Stomach smooth muscle (tissue), 2 donors: ENCODE data around the gene PLD1.
"Not testable (repeated sequence)": the region's sequence is repeated elsewhere in the genome, so short reads cannot be mapped to it uniquely, and the experiment has no call there.

Experiments used
- H3K27ac ChIP-seq: one replicate; pipeline ENCODE4 v1.7.0; 2013; ENCODE audit warnings: mild to moderate bottlenecking, low read length, inconsistent platforms
- H3K27me3 ChIP-seq, 2 donors: one replicate each; pipeline ENCODE4 v1.7.0; 2013; ENCODE audit warnings: low read length in 2 of 2; ENCODE audit not compliant: insufficient read depth in 2 of 2, control insufficient read depth in 1 of 2
- H3K36me3 ChIP-seq, 2 donors: one replicate each; pipeline ENCODE4 v1.7.0; 2013; ENCODE audit warnings: low read length in 2 of 2; ENCODE audit not compliant: control insufficient read depth in 2 of 2, insufficient read depth in 2 of 2
- H3K4me1 ChIP-seq: one replicate; pipeline ENCODE4 v1.7.0; 2013; ENCODE audit warnings: low read length; ENCODE audit not compliant: control insufficient read depth, insufficient read depth
- H3K4me3 ChIP-seq, 2 donors: one replicate each; pipeline ENCODE4 v1.7.0; 2013; ENCODE audit warnings: low read length in 2 of 2
- H3K9ac ChIP-seq, 2 donors: one replicate each; pipeline ENCODE4 v1.7.0; 2013; ENCODE audit warnings: low read length in 2 of 2, mild to moderate bottlenecking in 1 of 2
- H3K9me3 ChIP-seq, 2 donors: one replicate each; pipeline ENCODE4 v1.7.0; 2013; ENCODE audit warnings: low read length in 2 of 2; ENCODE audit not compliant: control insufficient read depth in 2 of 2
- donor health status: healthy.
- donor health status: Pancreatic carcinoma.

PLD1 gene

DNA sequence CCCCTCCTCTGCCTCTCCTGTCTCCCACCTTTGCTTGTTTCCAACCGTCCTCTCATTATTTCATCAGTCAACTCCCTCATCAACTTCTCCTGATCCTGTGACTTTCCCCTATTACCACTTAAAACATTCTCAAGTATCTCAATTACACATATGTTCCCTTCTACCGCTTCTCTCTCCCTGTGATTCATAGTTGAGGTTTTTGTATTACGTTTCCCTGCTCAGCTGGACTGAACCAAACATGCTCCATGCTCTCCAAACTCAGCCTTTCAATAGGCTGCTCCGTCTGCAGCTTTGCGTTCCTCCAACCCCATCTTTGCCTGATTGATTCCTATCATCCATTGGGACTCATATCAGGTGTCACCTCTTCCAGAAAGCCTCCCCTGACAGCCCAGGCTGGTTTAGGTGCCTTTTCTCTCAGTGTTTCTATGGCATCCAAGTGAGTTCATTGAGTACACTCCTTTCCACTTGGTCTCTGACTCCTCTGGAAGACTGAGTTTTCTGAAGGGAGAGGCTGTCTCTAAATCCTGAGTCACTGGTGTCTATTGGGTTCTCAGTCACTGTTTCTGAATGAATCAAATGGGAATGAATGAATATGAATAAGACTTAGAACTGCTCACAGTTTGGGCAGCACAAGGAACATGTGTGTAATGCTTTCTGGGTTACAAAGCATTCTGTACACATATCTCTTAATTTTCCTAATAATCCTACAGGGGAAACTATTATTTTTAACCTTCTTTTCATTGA is 56.4 kb downstream of the PLD1 start:
- no peak overlapping the region for H3K4me3 ChIP-seq
- H3K27ac ChIP-seq: no peak overlapping the region
- no peaks in the 10 kb centered on the region for H3K9me3 ChIP-seq
- H3K9ac ChIP-seq: no peak overlapping the region
- H3K4me1 ChIP-seq: no peaks in the 10 kb centered on the region
- H3K36me3 ChIP-seq: no peaks in the 10 kb centered on the region
- H3K27me3 ChIP-seq: no peaks in the 10 kb centered on the region

DNA sequence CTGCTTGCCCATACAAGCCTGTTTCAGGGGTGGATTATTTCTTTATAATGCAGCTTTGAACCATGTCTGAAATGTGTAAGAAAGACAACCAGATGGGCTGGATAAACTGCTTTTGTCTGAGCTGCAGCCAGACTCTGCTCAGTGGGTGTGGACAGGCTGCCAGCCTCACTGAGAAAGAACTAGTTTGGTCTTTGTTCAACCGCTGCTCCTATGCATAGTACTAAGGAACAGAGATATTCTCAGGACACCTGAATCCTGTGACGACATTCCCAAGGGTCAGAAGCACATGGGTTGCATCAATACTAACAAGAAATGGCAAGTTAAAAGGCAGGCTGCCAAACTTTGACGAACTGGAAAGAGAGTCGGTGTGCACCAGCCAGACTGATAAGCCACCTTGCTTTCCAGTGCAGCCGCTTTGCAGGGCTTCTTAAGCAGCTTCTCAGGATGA is 57.2 kb downstream of the PLD1 start:
- no peak overlapping the region for H3K9ac ChIP-seq
- H3K4me1 ChIP-seq: no peaks in the 10 kb centered on the region
- H3K27ac ChIP-seq: no peak overlapping the region
- no peaks in the 10 kb centered on the region for H3K9me3 ChIP-seq
- H3K27me3 ChIP-seq: no peaks in the 10 kb centered on the region
- no peaks in the 10 kb centered on the region for H3K36me3 ChIP-seq
- H3K4me3 ChIP-seq: no peak overlapping the region

DNA sequence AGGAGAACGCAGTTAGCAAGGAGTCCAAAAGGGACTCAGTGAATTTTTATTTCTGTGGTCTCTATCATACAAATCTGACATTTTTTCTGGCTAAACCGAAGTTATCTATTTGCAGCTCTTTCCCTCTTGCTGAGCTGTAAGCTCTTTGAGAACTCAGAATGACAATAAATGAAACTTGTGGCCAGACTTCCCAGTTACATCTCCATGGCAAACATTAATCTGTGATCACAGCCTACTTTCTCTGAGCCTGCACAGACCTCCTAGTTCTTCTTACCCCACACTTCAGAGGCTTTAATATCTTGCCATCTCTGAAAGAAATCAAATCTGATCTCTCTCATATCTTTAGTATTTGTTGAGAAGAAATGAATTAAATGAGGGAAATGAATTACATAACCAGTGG is 58.0 kb downstream of the PLD1 start:
- H3K27me3 ChIP-seq: no peaks in the 10 kb centered on the region
- H3K9ac ChIP-seq: no peak overlapping the region
- no peaks in the 10 kb centered on the region for H3K36me3 ChIP-seq
- no peak overlapping the region for H3K27ac ChIP-seq
- no peak overlapping the region for H3K4me3 ChIP-seq
- H3K9me3 ChIP-seq: no peaks in the 10 kb centered on the region
- H3K4me1 ChIP-seq: no peaks in the 10 kb centered on the region

DNA sequence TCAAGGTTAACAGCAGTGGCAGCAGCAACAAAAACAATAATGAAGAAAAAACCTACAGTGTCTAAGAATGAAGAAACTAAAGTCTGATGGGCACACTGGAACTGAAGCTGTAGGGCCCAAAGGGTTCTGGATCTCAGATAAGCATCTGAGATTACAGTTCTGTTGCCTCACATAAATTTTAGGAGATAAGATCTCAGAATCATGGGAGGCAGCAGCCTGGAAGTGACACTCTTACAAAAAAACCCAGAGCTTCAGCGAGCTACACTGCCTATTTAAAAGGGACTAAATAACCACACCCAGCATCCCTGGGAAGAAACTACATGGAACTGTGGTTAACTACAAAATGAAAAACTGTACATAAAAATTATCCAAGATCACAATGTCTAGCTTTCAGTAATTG is 61.2 kb downstream of the PLD1 start:
- Histone ChIP-seq H3K9me3 (no peaks in the 10 kb centered on the region), H3K4me3 (no peak overlapping the region), H3K27me3 (no peaks in the 10 kb centered on the region), H3K9ac (no peak overlapping the region), H3K36me3 (no peaks in the 10 kb centered on the region), H3K27ac (no peak overlapping the region), H3K4me1 (no peaks in the 10 kb centered on the region)

DNA sequence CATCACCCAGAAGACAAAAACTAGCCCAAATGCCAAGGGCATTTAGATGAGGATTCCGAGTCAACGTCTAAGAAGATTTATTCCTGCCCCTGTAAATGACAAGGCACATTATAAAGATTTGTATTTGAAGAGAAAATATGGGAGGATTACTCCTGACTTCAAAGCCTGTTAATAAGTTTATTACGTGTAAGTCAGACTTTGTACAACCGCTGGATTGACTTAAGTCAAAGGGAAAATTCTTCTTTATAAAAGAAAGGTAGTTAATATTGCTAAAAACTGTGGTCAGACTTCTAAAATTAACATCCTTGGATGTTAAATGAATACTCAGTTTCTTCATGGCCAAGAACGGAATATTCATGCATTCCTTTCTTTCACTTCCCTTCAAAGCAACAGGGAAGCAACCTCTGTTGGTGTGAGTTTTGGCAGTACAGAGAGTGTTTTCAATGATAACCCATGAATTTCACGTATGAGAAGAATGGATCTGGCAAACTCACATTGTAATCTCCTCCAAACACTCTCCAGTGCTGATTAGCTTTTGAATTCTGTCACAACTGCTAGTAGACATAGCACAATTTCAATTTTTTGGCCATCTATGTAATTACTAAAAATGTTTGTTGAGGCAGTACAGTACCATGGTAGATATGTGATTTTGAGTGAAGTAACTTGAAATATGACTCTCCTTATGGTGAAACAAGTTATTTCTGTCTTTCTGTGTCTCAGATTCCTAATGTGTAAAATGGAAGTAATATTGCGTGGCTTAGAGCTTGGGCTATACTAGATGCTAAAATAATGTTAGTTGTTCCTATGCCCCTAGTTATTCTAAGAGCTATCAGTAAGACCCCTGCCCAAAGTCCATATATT is 62.0 kb downstream of the PLD1 start:
- Histone ChIP-seq H3K9me3 (no peaks in the 10 kb centered on the region), H3K4me3 (no peak overlapping the region), H3K36me3 (no peaks in the 10 kb centered on the region), H3K27me3 (no peaks in the 10 kb centered on the region), H3K4me1 (no peaks in the 10 kb centered on the region), H3K27ac (no peak overlapping the region), H3K9ac (no peak overlapping the region)

DNA sequence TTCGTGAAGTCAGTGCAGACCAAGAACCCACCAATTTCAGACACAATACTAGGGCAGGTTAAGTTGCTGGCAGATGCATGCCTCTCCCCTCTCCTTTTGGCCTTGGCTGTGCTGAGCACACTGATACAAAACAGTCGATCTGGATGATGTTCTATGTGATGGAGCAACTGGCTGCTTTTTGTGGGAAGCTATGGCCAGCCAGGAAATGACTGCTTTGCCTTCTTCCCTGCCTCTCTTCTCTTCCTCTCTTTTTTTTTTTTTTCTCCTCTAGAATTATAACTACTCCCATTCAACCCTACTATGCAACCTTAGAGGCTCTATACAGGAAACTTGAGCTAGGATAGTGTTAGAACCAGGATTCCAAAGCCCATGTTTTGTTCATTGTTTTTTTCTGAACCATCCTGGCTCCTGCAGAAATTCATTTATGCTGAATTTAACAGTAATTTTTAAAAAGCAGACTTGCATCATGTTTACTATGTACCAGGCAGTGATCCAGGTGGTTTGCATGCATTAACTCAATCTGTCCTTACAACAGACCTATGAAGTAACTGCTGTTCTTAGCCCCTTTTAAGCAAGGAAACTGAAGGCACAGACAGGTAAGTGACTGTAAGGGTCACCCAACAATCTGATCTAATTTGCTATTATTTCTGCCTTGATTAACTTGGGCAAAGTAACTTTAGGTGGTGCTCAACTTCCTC is 62.9 kb downstream of the PLD1 start:
- H3K27me3 ChIP-seq: no peaks in the 10 kb centered on the region
- no peaks in the 10 kb centered on the region for H3K36me3 ChIP-seq
- H3K9me3 ChIP-seq: no peaks in the 10 kb centered on the region
- H3K4me3 ChIP-seq: no peak overlapping the region
- no peaks in the 10 kb centered on the region for H3K4me1 ChIP-seq
- H3K27ac ChIP-seq: no peak overlapping the region
- no peak overlapping the region for H3K9ac ChIP-seq

DNA sequence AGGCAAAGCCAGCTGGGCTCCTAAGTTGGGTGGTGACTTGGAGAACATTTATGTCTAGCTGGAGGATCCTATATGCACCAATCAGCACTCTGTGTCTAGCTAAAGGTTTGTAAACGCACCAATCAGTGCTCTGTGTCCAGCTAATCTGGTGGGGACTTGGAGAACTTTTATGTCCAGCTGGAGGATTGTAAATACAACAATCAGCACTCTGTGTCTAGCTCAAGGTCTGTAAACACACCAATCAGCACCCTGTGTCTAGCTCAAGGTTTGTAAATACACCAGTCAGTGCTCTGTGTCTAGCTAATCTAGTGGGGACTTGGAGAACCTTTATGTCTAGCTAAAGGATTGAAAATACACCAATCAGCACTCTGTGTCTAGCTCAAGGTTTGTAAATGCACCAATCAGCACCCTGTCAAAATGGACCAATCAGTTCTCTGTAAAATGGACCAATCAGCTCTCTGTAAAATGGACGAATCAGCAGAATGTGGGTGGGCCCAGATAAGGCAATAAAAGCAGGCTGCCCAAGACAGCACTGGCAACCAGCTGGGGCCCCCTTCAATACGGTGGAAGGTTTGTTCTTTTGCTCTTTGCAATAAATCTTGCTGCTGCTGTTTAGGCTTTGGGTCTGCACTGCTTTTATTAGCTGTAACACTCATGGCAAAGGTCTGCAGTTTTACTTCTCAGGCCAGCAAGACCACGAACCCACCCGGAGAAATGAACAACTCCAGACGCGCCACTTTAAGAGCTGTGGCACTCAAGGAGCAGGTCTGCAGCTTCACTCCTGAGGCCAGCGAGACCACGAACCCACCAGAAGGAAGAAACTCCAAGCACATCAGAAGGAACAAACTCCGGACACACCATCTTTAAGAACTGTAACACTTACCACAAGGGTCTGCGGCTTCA is 63.7 kb downstream of the PLD1 start:
- H3K27ac ChIP-seq, H3K27me3 ChIP-seq, H3K9ac ChIP-seq, H3K36me3 ChIP-seq, H3K4me1 ChIP-seq, H3K4me3 ChIP-seq, H3K9me3 ChIP-seq: not testable (repeated sequence)

DNA sequence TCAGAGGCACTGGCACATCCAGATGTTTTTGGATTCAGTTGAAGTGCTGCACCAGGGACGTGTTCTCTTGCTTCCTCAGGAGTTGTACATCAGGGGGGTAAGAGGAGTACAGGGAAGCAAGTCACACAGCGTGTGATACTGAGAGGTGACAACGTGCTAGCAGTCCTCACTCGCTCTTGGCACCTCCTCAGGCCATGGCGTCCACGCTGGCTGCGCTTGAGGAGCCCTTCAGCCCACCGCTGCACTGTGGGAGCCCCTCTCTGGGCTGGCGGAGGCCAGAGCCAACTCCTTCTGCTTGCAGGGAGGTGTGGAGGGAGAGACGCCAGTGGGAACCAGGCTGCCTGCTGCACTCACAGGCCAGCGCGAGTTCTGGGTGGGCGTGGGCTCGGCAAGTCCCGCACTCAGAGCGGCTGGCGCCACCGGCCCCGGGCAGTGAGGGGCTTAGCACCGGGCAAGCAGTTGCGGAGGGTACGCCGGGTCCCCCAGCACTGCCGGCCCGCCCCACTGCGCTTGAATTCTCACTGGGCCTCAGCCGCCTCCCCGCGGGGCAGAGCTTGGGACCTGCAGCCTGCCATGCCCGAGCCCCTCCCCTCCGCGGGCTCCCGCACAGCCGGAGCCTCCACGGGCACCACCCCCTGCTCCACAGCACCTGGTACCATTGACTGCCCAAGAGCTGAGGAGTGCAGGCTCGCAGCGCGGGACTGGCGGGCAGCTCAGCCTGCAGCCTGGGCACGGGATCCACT is 64.5 kb downstream of the PLD1 start:
- no peak overlapping the region for H3K9ac ChIP-seq
- H3K36me3 ChIP-seq: no peaks in the 10 kb centered on the region
- H3K4me3 ChIP-seq: no peak overlapping the region
- H3K27me3 ChIP-seq: no peaks in the 10 kb centered on the region
- no peak overlapping the region for H3K27ac ChIP-seq
- H3K9me3 ChIP-seq: no peaks in the 10 kb centered on the region
- no peaks in the 10 kb centered on the region for H3K4me1 ChIP-seq

DNA sequence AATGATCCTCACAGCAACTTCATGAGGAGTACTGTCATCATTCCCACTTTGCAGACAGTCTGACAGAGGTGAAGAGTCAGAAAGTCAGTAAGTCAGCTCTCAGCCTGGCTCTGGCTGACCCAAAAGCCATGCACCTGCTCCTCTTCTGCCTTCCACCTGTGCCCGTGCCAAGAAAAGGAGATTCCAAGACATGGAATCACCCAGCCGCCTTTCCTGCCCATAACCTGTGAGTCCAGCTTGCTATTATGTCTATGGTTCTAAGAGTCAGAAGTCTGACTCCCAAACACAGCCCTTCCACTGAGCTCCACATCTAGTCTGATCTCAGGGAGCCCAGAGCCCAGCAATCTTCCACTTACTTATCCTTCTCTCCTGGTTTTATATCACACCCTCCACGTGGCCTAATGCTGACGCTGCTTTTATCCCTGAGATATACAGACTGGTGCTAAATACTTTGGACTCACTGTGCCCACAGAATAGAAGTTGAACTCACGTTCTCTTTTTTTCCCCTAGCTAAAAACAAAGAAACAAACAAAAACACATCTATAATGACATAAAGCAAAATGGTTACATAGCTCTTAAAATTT is 66.0 kb downstream of the PLD1 start:
- Histone ChIP-seq H3K27ac (no peak overlapping the region), H3K27me3 (no peaks in the 10 kb centered on the region), H3K9ac (no peak overlapping the region), H3K4me1 (no peaks in the 10 kb centered on the region), H3K9me3 (no peaks in the 10 kb centered on the region), H3K4me3 (no peak overlapping the region), H3K36me3 (no peaks in the 10 kb centered on the region)
